SK-N-SH (cell line): Measurements from ENCODE around the gene CTNNA3. TPM values are rescaled to one million over a fixed set of nuclear protein-coding genes. Genes with fewer than 3 reads are reported as not detected.

Experiments
- CTCF ChIA-PET: fragments of 300-600, 350-600 bp; formaldehyde crosslinking; extraction: SDS; loops from one replicate; lab custom pipeline; 2021; lab: Yijun Ruan, JAX
- POLR2A ChIA-PET: fragments of 350-600 bp; sonication (Branson Sonifier 250); formaldehyde crosslinking; extraction: SDS; loops from one replicate; lab custom pipeline; 2020; ENCODE audit warnings: antibody characterized with exemption, inconsistent platforms; lab: Yijun Ruan, JAX
- DNase-seq: peaks from one replicate; pipeline ENCODE4 v3.0.0; 2012
- H2AFZ ChIP-seq: fragments of 200-600 bp; sonication (generic); 2 replicates; pipeline ENCODE4 v1.8.1; 2016; ENCODE audit warnings: antibody characterized with exemption, mild to moderate bottlenecking, low read depth
- H3F3A ChIP-seq: fragments of 200-600 bp; sonication (generic); replicated peaks from 2 replicates; pipeline ENCODE3; 2016; ENCODE audit warnings: antibody characterized with exemption, mild to moderate bottlenecking; ENCODE audit not compliant: insufficient read depth
- H3K27ac ChIP-seq, 2 experiments: fragments of 200-500 bp in 1 of 2; fragments of 200-600 bp in 1 of 2; sonication (Bioruptor generic) in 1 of 2; sonication (generic), shearing (Covaris generic) in 1 of 2; 2 replicates each; pipeline versions ENCODE4 v1.5.1 to v1.6.1; 2014 to 2016; ENCODE audit warnings: low read depth in 2 of 2, inconsistent platforms in 1 of 2, low read length in 1 of 2, mild to moderate bottlenecking in 1 of 2, mixed read lengths in 1 of 2
- H3K27me3 ChIP-seq: fragments of 200-600 bp; sonication (generic), shearing (Covaris generic); 2 replicates; pipeline ENCODE4 v1.6.1; 2016; ENCODE audit warnings: mixed run types; ENCODE audit not compliant: insufficient read depth
- H3K36me3 ChIP-seq, 2 experiments: fragments of 200-500 bp in 1 of 2; fragments of 200-600 bp in 1 of 2; sonication (Bioruptor generic) in 1 of 2; sonication (generic) in 1 of 2; replicated peaks in 1 of 2; 2 replicates each; pipeline versions ENCODE3 to v1.5.1; 2014 to 2016; ENCODE audit warnings: low read length in 1 of 2, mild to moderate bottlenecking in 1 of 2; ENCODE audit not compliant: insufficient read depth in 2 of 2, control insufficient read depth in 1 of 2
- H3K4me1 ChIP-seq, 2 experiments: fragments of 200-500 bp in 1 of 2; fragments of 200-600 bp in 1 of 2; sonication (Bioruptor generic) in 1 of 2; sonication (generic), shearing (Covaris generic) in 1 of 2; 2 replicates each; pipeline versions ENCODE4 v1.5.1 to v1.6.1; 2014 to 2016; ENCODE audit warnings: low read depth in 1 of 2, low read length in 1 of 2, mixed run types in 1 of 2; ENCODE audit not compliant: insufficient read depth in 2 of 2, control insufficient read depth in 1 of 2
- H3K4me2 ChIP-seq: fragments of 200-600 bp; sonication (generic), shearing (Covaris generic); 2 replicates; pipeline ENCODE4 v1.6.1; 2017; ENCODE audit warnings: mixed run types
- H3K4me3 ChIP-seq, 2 experiments: fragments of 200-500 bp in 1 of 2; fragments of 200-600 bp in 1 of 2; sonication (Bioruptor generic) in 1 of 2; sonication (generic), shearing (Covaris generic) in 1 of 2; 2 replicates each; pipeline versions ENCODE4 v1.5.1 to v1.8.1; 2014 to 2016; ENCODE audit warnings: low read depth in 2 of 2, inconsistent platforms in 1 of 2, low read length in 1 of 2, mild to moderate bottlenecking in 1 of 2, mixed read lengths in 1 of 2, moderate library complexity in 1 of 2
- H3K79me2 ChIP-seq: fragments of 200-600 bp; sonication (generic); 2 replicates; pipeline ENCODE4 v1.8.1; 2017; ENCODE audit warnings: mild to moderate bottlenecking; ENCODE audit not compliant: insufficient read depth
- H3K9ac ChIP-seq: fragments of 200-600 bp; sonication (generic); 2 replicates; pipeline ENCODE4 v1.6.1; 2017; ENCODE audit warnings: mixed run types
- H3K9me2 ChIP-seq: fragments of 200-600 bp; sonication (generic); 2 replicates; pipeline ENCODE4 v1.6.1; 2017; ENCODE audit warnings: mixed run types
- H3K9me3 ChIP-seq: fragments of 200-600 bp; sonication (generic); 2 replicates; pipeline ENCODE4 v1.6.1; 2017; ENCODE audit warnings: mixed run types, mild to moderate bottlenecking, moderate library complexity
- H4K20me1 ChIP-seq: fragments of 200-600 bp; sonication (generic); 2 replicates; pipeline ENCODE4 v1.6.1; 2017; ENCODE audit warnings: mild to moderate bottlenecking, mixed run types; ENCODE audit not compliant: insufficient read depth
- CHD2 ChIP-seq: fragments of 150-350 bp; IDR thresholded peaks from 2 replicates; pipeline ENCODE4 v1.6.1; 2018; ENCODE audit warnings: low read length; ENCODE audit not compliant: partially characterized antibody
- CTCF ChIP-seq: fragments of 200-600 bp; sonication (generic); IDR thresholded peaks from 2 replicates; pipeline ENCODE4 v1.6.1; 2017; ENCODE audit warnings: antibody characterized with exemption, mild to moderate bottlenecking, moderate library complexity
- ELF1 ChIP-seq: IDR thresholded peaks from 2 replicates; pipeline ENCODE4 v1.4.0; 2012
- EP300 ChIP-seq, 2 experiments: IDR thresholded peaks; 2 replicates each; pipeline versions ENCODE4 v1.4.0 to v1.6.1; 2012; ENCODE audit warnings: borderline replicate concordance in 1 of 2, low read depth in 1 of 2, low read length in 1 of 2
- FOXJ3 ChIP-seq: sonication (generic); formaldehyde crosslinking; IDR thresholded peaks from 2 replicates; pipeline ENCODE4 v1.5.1; 2020; ENCODE audit warnings: mild to moderate bottlenecking, missing genetic modification reagents
- FOXM1 ChIP-seq: IDR thresholded peaks from 2 replicates; pipeline ENCODE4 v1.4.0; 2012; ENCODE audit warnings: low read depth, mild to moderate bottlenecking
- IRF3 ChIP-seq: fragments of 150-350 bp; IDR thresholded peaks from 2 replicates; pipeline ENCODE4 v1.6.1; 2016; ENCODE audit warnings: mild to moderate bottlenecking, low read depth, low read length
- MEF2A ChIP-seq: IDR thresholded peaks from 2 replicates; pipeline ENCODE4 v1.4.0; 2012; ENCODE audit warnings: low read depth, borderline replicate concordance
- NFIC ChIP-seq: IDR thresholded peaks from 2 replicates; pipeline ENCODE4 v1.4.0; 2012; ENCODE audit warnings: borderline replicate concordance
- NRF1 ChIP-seq: IDR thresholded peaks from 2 replicates; pipeline ENCODE4 v1.6.1; 2012; ENCODE audit warnings: low read depth, mild to moderate bottlenecking, low read length
- PBX3 ChIP-seq: IDR thresholded peaks from 2 replicates; pipeline ENCODE4; 2012
- POLR2AphosphoS5 ChIP-seq: IDR thresholded peaks from 2 replicates; pipeline ENCODE4 v1.6.1; 2012; ENCODE audit warnings: low read depth, low read length
- RAD21 ChIP-seq: IDR thresholded peaks from 2 replicates; pipeline ENCODE4 v1.6.1; 2012; ENCODE audit warnings: mild to moderate bottlenecking, low read length
- RCOR1 ChIP-seq: fragments of 150-350 bp; IDR thresholded peaks from 2 replicates; pipeline ENCODE4 v1.6.1; 2017; ENCODE audit warnings: antibody characterized with exemption, low read length
- REST ChIP-seq: IDR thresholded peaks from 2 replicates; pipeline ENCODE4 v1.6.1; 2012; ENCODE audit warnings: mild to moderate bottlenecking, low read depth, low read length, moderate library complexity
- RFX5 ChIP-seq: IDR thresholded peaks from 2 replicates; pipeline ENCODE4 v1.6.1; 2012; ENCODE audit warnings: mild to moderate bottlenecking, improper control_type of control experiment, low read length
- SMC3 ChIP-seq: IDR thresholded peaks from 2 replicates; pipeline ENCODE4 v1.6.1; 2012; ENCODE audit warnings: low read depth, low read length, improper control_type of control experiment
- USF1 ChIP-seq: IDR thresholded peaks from 2 replicates; pipeline ENCODE4 v1.4.0; 2012; ENCODE audit warnings: low read depth, borderline replicate concordance
- YY1 ChIP-seq: IDR thresholded peaks from 2 replicates; pipeline ENCODE4 v1.4.0; 2012; ENCODE audit warnings: low read depth, mild to moderate bottlenecking
- ZBTB33 ChIP-seq: IDR thresholded peaks from 2 replicates; pipeline ENCODE4 v1.4.0; 2012; ENCODE audit warnings: low read depth, borderline replicate concordance
- polyA plus RNA-seq, 3 experiments: library from polyadenylated mRNA; depleted of rRNA; stranded (reverse); fragments of >200 nt; gene quantifications; 2 replicates each; pipeline ENCODE4 v1.2.3, GENCODE V29; 2012

The CTNNA3 gene
- polyA plus RNA-seq, 1 of the 3 experiments (the other 2 are of a cell fraction) = not detected

GRCh38 chr10:66466622-66467021, 1229.4 kb downstream of the CTNNA3 start:
- CTCF ChIA-PET = no interaction called here
- no peaks in the 10 kb centered on the region for H3K4me1 ChIP-seq
- POLR2A ChIA-PET = no interaction called here
- no peaks in the 10 kb centered on the region for H4K20me1 ChIP-seq
- no peak for DNase-seq
- no peaks in the 10 kb centered on the region for H3K9me2 ChIP-seq
- no peaks in the 10 kb centered on the region for H3F3A ChIP-seq
- no peak overlapping the region for H3K9ac ChIP-seq
- H3K4me2 ChIP-seq = no peak overlapping the region
- H3K27me3 ChIP-seq = no peaks in the 10 kb centered on the region
- H3K36me3 ChIP-seq = no peaks in the 10 kb centered on the region
- H3K4me3 ChIP-seq = no peak overlapping the region
- H3K79me2 ChIP-seq = no peaks in the 10 kb centered on the region
- TF ChIP-seq MEF2A (no peak), RFX5 (no peak), NRF1 (no peak), POLR2AphosphoS5 (no peak), CTCF (no peak), ZBTB33 (no peak), SMC3 (no peak), YY1 (no peak), PBX3 (no peak), FOXM1 (no peak), CHD2 (no peak), NFIC (no peak), RCOR1 (no peak), RAD21 (no peak), ELF1 (no peak), FOXJ3 (CRISPR knock-in tag) (no peak), IRF3 (no peak), EP300 (IDR thresholded peaks at IDR 0.05; ENCODE audit: borderline replicate concordance in 1 of 2, low read depth in 1 of 2, low read length in 1 of 2) (no peak), USF1 (no peak), REST (no peak)
- H3K27ac ChIP-seq = no peak overlapping the region
- no peaks in the 10 kb centered on the region for H3K9me3 ChIP-seq
- H2AFZ ChIP-seq = no peak overlapping the region
